KMS-11 (cell line): ENCODE data around the gene SPRING1.

Experiments used
- H2AFZ ChIP-seq: fragments of 200-600 bp; sonication (generic); 2 replicates; pipeline ENCODE4 v1.6.1; 2016; ENCODE audit warnings: antibody characterized with exemption, mixed run types, low read depth
- H3K27ac ChIP-seq: fragments of 200-600 bp; sonication (generic); 2 replicates; pipeline ENCODE4 v1.6.1; 2016; ENCODE audit warnings: mild to moderate bottlenecking, mixed run types
- H3K27me3 ChIP-seq: fragments of 200-600 bp; sonication (generic); 2 replicates; pipeline ENCODE4 v1.6.1; 2017; ENCODE audit warnings: mild to moderate bottlenecking, low read depth, mixed run types, moderate library complexity; ENCODE audit not compliant: insufficient read depth
- H3K36me3 ChIP-seq: fragments of 200-600 bp; sonication (generic); 2 replicates; pipeline ENCODE4 v1.6.1; 2017; ENCODE audit warnings: mild to moderate bottlenecking, mixed run types; ENCODE audit not compliant: insufficient read depth
- H3K4me1 ChIP-seq: fragments of 200-600 bp; sonication (generic); 2 replicates; pipeline ENCODE4 v1.6.1; 2016; ENCODE audit warnings: mild to moderate bottlenecking, low read depth, mixed run types; ENCODE audit not compliant: poor library complexity, severe bottlenecking
- H3K4me2 ChIP-seq: fragments of 200-600 bp; sonication (generic); 2 replicates; pipeline ENCODE4 v1.7.0; 2016; ENCODE audit warnings: mild to moderate bottlenecking, mixed run types
- H3K4me3 ChIP-seq: fragments of 200-600 bp; sonication (generic); IDR thresholded peaks from 2 replicates; pipeline ENCODE4 v1.6.1; 2017; ENCODE audit warnings: low read depth, low read length, mixed read lengths; ENCODE audit not compliant: insufficient read depth
- H3K79me2 ChIP-seq: fragments of 200-600 bp; sonication (generic); 2 replicates; pipeline ENCODE4 v1.6.1; 2016; ENCODE audit warnings: low read depth, mixed run types; ENCODE audit not compliant: insufficient read depth
- H3K9ac ChIP-seq: fragments of 200-600 bp; sonication (generic); 2 replicates; pipeline ENCODE4 v1.6.1; 2016; ENCODE audit warnings: mild to moderate bottlenecking, mixed run types
- H4K20me1 ChIP-seq: fragments of 200-600 bp; sonication (generic); 2 replicates; pipeline ENCODE4 v1.6.1; 2016; ENCODE audit warnings: mild to moderate bottlenecking, mixed run types; ENCODE audit not compliant: insufficient read depth
- TF ChIP-seq, protein P1 (sequence below): fragments of 200-600 bp; sonication (generic); conservative IDR thresholded peaks from 2 replicates; pipeline ENCODE4 v1.6.1; 2017; ENCODE audit warnings: low read depth, mild to moderate bottlenecking, antibody characterized with exemption, low read length, moderate library complexity, mixed read lengths

Gene SPRING1

GRCh38 chr12:116697305-116697704 lies 40.6 kb downstream of the SPRING1 start:
- Histone ChIP-seq H3K27me3 (no peaks in the 10 kb centered on the region), H3K79me2 (no peaks in the 10 kb centered on the region), H3K4me3 (no peak overlapping the region), H3K9ac (no peak overlapping the region), H2AFZ (no peak overlapping the region), H3K36me3 (no peaks in the 10 kb centered on the region), H4K20me1 (no peaks in the 10 kb centered on the region), H3K4me1 (no peaks in the 10 kb centered on the region), H3K4me2 (no peak overlapping the region), H3K27ac (no peak overlapping the region)
- TF ChIP-seq, protein P1, sequence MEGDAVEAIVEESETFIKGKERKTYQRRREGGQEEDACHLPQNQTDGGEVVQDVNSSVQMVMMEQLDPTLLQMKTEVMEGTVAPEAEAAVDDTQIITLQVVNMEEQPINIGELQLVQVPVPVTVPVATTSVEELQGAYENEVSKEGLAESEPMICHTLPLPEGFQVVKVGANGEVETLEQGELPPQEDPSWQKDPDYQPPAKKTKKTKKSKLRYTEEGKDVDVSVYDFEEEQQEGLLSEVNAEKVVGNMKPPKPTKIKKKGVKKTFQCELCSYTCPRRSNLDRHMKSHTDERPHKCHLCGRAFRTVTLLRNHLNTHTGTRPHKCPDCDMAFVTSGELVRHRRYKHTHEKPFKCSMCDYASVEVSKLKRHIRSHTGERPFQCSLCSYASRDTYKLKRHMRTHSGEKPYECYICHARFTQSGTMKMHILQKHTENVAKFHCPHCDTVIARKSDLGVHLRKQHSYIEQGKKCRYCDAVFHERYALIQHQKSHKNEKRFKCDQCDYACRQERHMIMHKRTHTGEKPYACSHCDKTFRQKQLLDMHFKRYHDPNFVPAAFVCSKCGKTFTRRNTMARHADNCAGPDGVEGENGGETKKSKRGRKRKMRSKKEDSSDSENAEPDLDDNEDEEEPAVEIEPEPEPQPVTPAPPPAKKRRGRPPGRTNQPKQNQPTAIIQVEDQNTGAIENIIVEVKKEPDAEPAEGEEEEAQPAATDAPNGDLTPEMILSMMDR, result no peak

- Histone ChIP-seq H3K4me2 (no peak overlapping the region), H3K9ac (no peak overlapping the region)
Observed at GRCh38 chr12:116695464-116695725, 42.5 kb downstream of the SPRING1 start.

DNA sequence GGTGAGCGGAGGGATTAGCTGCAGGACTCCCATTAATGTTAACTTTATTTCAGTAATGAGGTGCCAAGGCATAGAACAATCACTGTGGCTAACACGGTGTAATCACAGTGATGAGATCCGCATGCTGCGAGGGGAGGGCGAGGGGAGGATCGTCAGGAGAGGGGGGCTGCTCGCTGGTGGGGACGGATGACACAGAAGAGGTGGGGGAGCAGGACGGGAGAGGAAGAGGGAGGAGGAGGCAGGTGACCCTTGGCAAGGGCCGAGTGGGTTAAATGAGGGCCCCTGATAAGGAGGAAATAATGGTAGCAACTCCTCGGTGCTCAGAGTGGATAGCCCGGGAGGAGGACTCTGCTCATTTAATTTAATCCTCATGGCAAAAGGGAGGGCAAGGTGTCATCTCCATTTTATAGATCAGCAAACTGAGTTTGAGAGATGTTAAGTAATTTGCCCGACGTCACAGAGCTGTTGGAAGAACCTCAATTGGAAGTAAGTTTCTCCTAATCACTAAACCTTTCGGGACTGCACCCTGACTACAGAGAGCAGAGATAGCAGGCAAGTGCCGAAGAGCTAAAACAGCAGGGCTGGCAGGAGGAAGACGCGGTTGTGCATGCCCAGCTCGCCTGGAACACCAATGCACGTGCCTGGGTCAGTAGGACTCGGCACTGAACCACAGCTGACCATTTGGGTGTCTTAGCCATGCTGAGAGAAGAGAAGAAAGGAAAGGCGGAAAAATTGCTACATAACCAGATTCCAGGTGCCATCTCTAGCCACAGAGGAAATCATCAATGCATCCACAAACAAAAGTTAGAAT lies 43.0 kb downstream of the SPRING1 start:
- Histone ChIP-seq H3K27ac (no peak overlapping the region), H3K4me1 (no peaks in the 10 kb centered on the region), H4K20me1 (no peaks in the 10 kb centered on the region), H3K27me3 (no peaks in the 10 kb centered on the region), H3K4me2 (no peak overlapping the region), H3K79me2 (no peaks in the 10 kb centered on the region), H3K9ac (no peak overlapping the region), H2AFZ (no peak overlapping the region), H3K4me3 (no peak overlapping the region), H3K36me3 (no peaks in the 10 kb centered on the region)
- TF ChIP-seq, protein P1, result no peak

More at GRCh38 chr12:116695464-116695725, 42.5 kb downstream of the SPRING1 start:
- TF ChIP-seq, protein P1, result no peak
- no peak overlapping the region for H2AFZ ChIP-seq
- H3K27me3 ChIP-seq, result no peaks in the 10 kb centered on the region
- H3K4me3 ChIP-seq, result no peak overlapping the region
- H3K27ac ChIP-seq, result no peak overlapping the region
- H3K79me2 ChIP-seq, result no peaks in the 10 kb centered on the region
- no peaks in the 10 kb centered on the region for H3K36me3 ChIP-seq
- H4K20me1 ChIP-seq, result no peaks in the 10 kb centered on the region
- no peaks in the 10 kb centered on the region for H3K4me1 ChIP-seq

GRCh38 chr12:116693286-116694227 lies 44.3 kb downstream of the SPRING1 start:
- H3K4me3 ChIP-seq, result no peak overlapping the region
- no peak overlapping the region for H3K27ac ChIP-seq

More at GRCh38 chr12:116693286-116694227, 44.3 kb downstream of the SPRING1 start:
- Histone ChIP-seq H3K27me3 (no peaks in the 10 kb centered on the region), H3K9ac (no peak overlapping the region), H4K20me1 (no peaks in the 10 kb centered on the region), H3K4me1 (no peaks in the 10 kb centered on the region), H3K36me3 (no peaks in the 10 kb centered on the region), H3K79me2 (no peaks in the 10 kb centered on the region), H3K4me2 (no peak overlapping the region), H2AFZ (no peak overlapping the region)
- TF ChIP-seq, protein P1, result no peak
